HG02798 (cell line): ENCODE results near the gene DIP2C.
A peak's percentile ranks its signal among the peaks of the same experiment; 100 is the strongest.

Experiments used
- ATAC-seq: cut with Tn5 transposase; IDR thresholded peaks from one replicate; pipeline ENCODE4 v1.9.1; 2021; ENCODE audit warnings: mild to moderate bottlenecking; ENCODE audit not compliant: unreplicated experiment, poor library complexity

The DIP2C gene

GRCh38 chr10:677750-678661 lies 11.5 kb downstream of the DIP2C start:
- ATAC-seq = no peak

GRCh38 chr10:677038-677437 lies 12.4 kb downstream of the DIP2C start:
- no peak for ATAC-seq

- ATAC-seq = peak; percentile 49
Observed at GRCh38 chr10:676178-676577, 13.3 kb downstream of the DIP2C start.

- ATAC-seq = no peak
Observed at GRCh38 chr10:675532-675931, 13.9 kb downstream of the DIP2C start.

GRCh38 chr10:673492-673891 lies 16.0 kb downstream of the DIP2C start:
- ATAC-seq = no peak

GRCh38 chr10:672992-673391 lies 16.5 kb downstream of the DIP2C start:
- ATAC-seq = no peak

GRCh38 chr10:672203-672602 lies 17.3 kb downstream of the DIP2C start:
- ATAC-seq = no peak

- ATAC-seq = no peak
Observed at GRCh38 chr10:670990-671389, 18.5 kb downstream of the DIP2C start.

GRCh38 chr10:670038-670437 lies 19.4 kb downstream of the DIP2C start:
- no peak for ATAC-seq

- no peak for ATAC-seq
Observed at GRCh38 chr10:668786-669485, 20.5 kb downstream of the DIP2C start.

GRCh38 chr10:667602-668143 lies 21.8 kb downstream of the DIP2C start:
- no peak for ATAC-seq

- no peak for ATAC-seq
Observed at GRCh38 chr10:667096-667495, 22.4 kb downstream of the DIP2C start.

GRCh38 chr10:666237-667012 lies 23.0 kb downstream of the DIP2C start:
- ATAC-seq = no peak

- no peak for ATAC-seq
Observed at GRCh38 chr10:665579-666091, 23.8 kb downstream of the DIP2C start.

- ATAC-seq = no peak
Observed at GRCh38 chr10:664893-665292, 24.6 kb downstream of the DIP2C start.

GRCh38 chr10:664301-664700 lies 25.2 kb downstream of the DIP2C start:
- no peak for ATAC-seq

- ATAC-seq = no peak
Observed at GRCh38 chr10:663831-664251, 25.6 kb downstream of the DIP2C start.

- ATAC-seq = no peak
Observed at GRCh38 chr10:663466-663751, 26.1 kb downstream of the DIP2C start.

- no peak for ATAC-seq
Observed at GRCh38 chr10:662686-663465, 26.6 kb downstream of the DIP2C start.

GRCh38 chr10:662223-662605 lies 27.3 kb downstream of the DIP2C start:
- ATAC-seq = no peak
